H1 (cell line): Measurements from ENCODE around the gene STAG1. TPM values are rescaled to one million over a fixed set of nuclear protein-coding genes. Genes with fewer than 3 reads are reported as not detected.

ENCODE experiments used
- CTCF ChIA-PET: fragments of 300-600 bp; sonication (Branson Sonifier 250); formaldehyde crosslinking; loops from one replicate; lab custom pipeline; 2021; ENCODE audit not compliant: partially characterized antibody; lab: Charles Lee
- POLR2A ChIA-PET: fragments of 300-600 bp; sonication (Branson Sonifier 250); formaldehyde crosslinking; loops from one replicate; lab custom pipeline; 2021; ENCODE audit warnings: inconsistent platforms; ENCODE audit not compliant: partially characterized antibody; lab: Charles Lee
- DNase-seq, 2 experiments: peaks; one replicate each; pipeline versions ENCODE4 v3.0.0 to v3.0.0-alpha.2; 2010 to 2022; ENCODE audit warnings: low spot score in 2 of 2, low read depth in 1 of 2, mixed read lengths in 1 of 2
- FAIRE-seq: peaks from 2 replicates; lab custom pipeline; 2011; peaks lifted over from hg19 to GRCh38; lab: Jason Lieb, UNC
- H2AFZ ChIP-seq: 2 replicates; pipeline ENCODE4 v1.8.1; 2012; ENCODE audit warnings: low read length, inconsistent platforms
- H2AK5ac ChIP-seq: 2 replicates; pipeline ENCODE4 v1.6.1; 2013; ENCODE audit warnings: low read depth, low read length
- H2BK120ac ChIP-seq: replicated peaks from 2 replicates; pipeline ENCODE3; 2013; ENCODE audit warnings: low read depth, low read length, inconsistent platforms
- H2BK12ac ChIP-seq: 2 replicates; pipeline ENCODE4 v1.6.1; 2013; ENCODE audit warnings: low read depth, low read length
- H2BK15ac ChIP-seq: 2 replicates; pipeline ENCODE4 v1.6.1; 2013; ENCODE audit warnings: low read length
- H2BK20ac ChIP-seq: 2 replicates; pipeline ENCODE4 v1.6.1; 2013; ENCODE audit warnings: low read length
- H2BK5ac ChIP-seq: 2 replicates; pipeline ENCODE4 v1.6.1; 2013; ENCODE audit warnings: low read depth, low read length
- H3K14ac ChIP-seq: 2 replicates; pipeline ENCODE4 v1.6.1; 2013; ENCODE audit warnings: inconsistent platforms; ENCODE audit not compliant: insufficient read length
- H3K18ac ChIP-seq: 2 replicates; pipeline ENCODE4 v1.6.1; 2013; ENCODE audit warnings: low read length; ENCODE audit errors: extremely low read depth
- H3K23ac ChIP-seq: 2 replicates; pipeline ENCODE4 v1.6.1; 2013; ENCODE audit warnings: inconsistent platforms; ENCODE audit not compliant: insufficient read length
- H3K23me2 ChIP-seq: 2 replicates; pipeline ENCODE4 v1.6.1; 2013; ENCODE audit warnings: low read depth, low read length
- H3K27ac ChIP-seq: 2 replicates; pipeline ENCODE4 v1.6.1; 2011; ENCODE audit warnings: low read depth, low read length, inconsistent platforms
- H3K27me3 ChIP-seq, 4 experiments: replicated peaks in 1 of 4; 1 replicate in 1 of 4; 2 replicates in 3 of 4; pipeline versions ENCODE4 v1.6.1 to v1.8.1; 2011 to 2013; ENCODE audit warnings: low read length in 3 of 4, mild to moderate bottlenecking in 3 of 4, inconsistent platforms in 2 of 4, mixed read lengths in 2 of 4, moderate library complexity in 1 of 4; ENCODE audit not compliant: control insufficient read depth in 3 of 4, insufficient read depth in 3 of 4; ENCODE audit errors: extremely low read depth in 1 of 4
- H3K36me3 ChIP-seq, 4 experiments: 2 replicates each; pipeline versions ENCODE4 v1.6.1 to v1.8.1; 2011 to 2013; ENCODE audit warnings: mild to moderate bottlenecking in 4 of 4, low read length in 3 of 4, moderate library complexity in 2 of 4, control low read depth in 1 of 4, inconsistent platforms in 1 of 4; ENCODE audit not compliant: insufficient read depth in 4 of 4, control insufficient read depth in 2 of 4
- H3K4ac ChIP-seq: replicated peaks from 2 replicates; pipeline ENCODE3; 2013; ENCODE audit warnings: low read length, low read depth, mixed read lengths, inconsistent platforms; ENCODE audit not compliant: insufficient read length
- H3K4me1 ChIP-seq, 4 experiments: replicated peaks in 1 of 4; 1 replicate in 1 of 4; 2 replicates in 3 of 4; pipeline versions ENCODE4 v1.6.1 to v1.8.1; 2011 to 2013; ENCODE audit warnings: low read length in 3 of 4, inconsistent platforms in 2 of 4, mixed read lengths in 1 of 4; ENCODE audit not compliant: insufficient read depth in 4 of 4, control insufficient read depth in 3 of 4
- H3K4me2 ChIP-seq, 2 experiments: 2 replicates each; pipeline versions ENCODE4 v1.6.1 to v1.8.1; 2011 to 2013; ENCODE audit warnings: low read depth in 2 of 2, low read length in 2 of 2, control low read depth in 1 of 2, inconsistent platforms in 1 of 2, mild to moderate bottlenecking in 1 of 2; ENCODE audit not compliant: insufficient read depth in 1 of 2
- H3K4me3 ChIP-seq, 4 experiments: fragments of 200-600, 300-600 bp in 1 of 4; sonication (generic), shearing (Covaris generic), sonication (Bioruptor Twin) in 1 of 4; 2 replicates each; pipeline versions ENCODE4 v1.5.1 to v1.8.1; 2011 to 2016; ENCODE audit warnings: low read length in 4 of 4, low read depth in 3 of 4, control low read depth in 2 of 4, inconsistent platforms in 2 of 4, mild to moderate bottlenecking in 2 of 4, mixed read lengths in 1 of 4, moderate library complexity in 1 of 4; ENCODE audit not compliant: insufficient read depth in 2 of 4; ENCODE audit errors: extremely low read depth in 1 of 4
- H3K56ac ChIP-seq: replicated peaks from 2 replicates; pipeline ENCODE3; 2013; ENCODE audit warnings: low read depth, mild to moderate bottlenecking, mixed read lengths, low read length, inconsistent platforms; ENCODE audit not compliant: insufficient read length
- H3K79me1 ChIP-seq: 2 replicates; pipeline ENCODE4 v1.6.1; 2013; ENCODE audit warnings: low read depth, low read length, control low read depth
- H3K79me2 ChIP-seq, 2 experiments: 2 replicates each; pipeline versions ENCODE4 v1.6.1 to v1.8.1; 2012 to 2013; ENCODE audit warnings: low read length in 2 of 2, mild to moderate bottlenecking in 2 of 2, inconsistent platforms in 1 of 2; ENCODE audit not compliant: insufficient read depth in 2 of 2, control insufficient read depth in 1 of 2
- H3K9ac ChIP-seq, 4 experiments: replicated peaks in 1 of 4; 1 replicate in 1 of 4; 2 replicates in 3 of 4; pipeline versions ENCODE4 v1.6.1 to v1.8.1; 2011 to 2013; ENCODE audit warnings: low read depth in 3 of 4, low read length in 3 of 4, control low read depth in 2 of 4, mild to moderate bottlenecking in 2 of 4, moderate library complexity in 2 of 4, inconsistent platforms in 1 of 4; ENCODE audit errors: extremely low read depth in 1 of 4
- H3K9me3 ChIP-seq, 2 experiments: 2 replicates each; pipeline versions ENCODE4 v1.6.1 to v1.8.1; 2012 to 2013; ENCODE audit warnings: mild to moderate bottlenecking in 2 of 2, moderate library complexity in 2 of 2, control low read depth in 1 of 2, inconsistent platforms in 1 of 2, low read depth in 1 of 2, low read length in 1 of 2, mixed read lengths in 1 of 2; ENCODE audit not compliant: insufficient read depth in 2 of 2
- H4K20me1 ChIP-seq, 2 experiments: replicated peaks in 1 of 2; 2 replicates each; pipeline versions ENCODE3 to v1.8.1; 2011 to 2013; ENCODE audit warnings: inconsistent platforms in 2 of 2, low read length in 2 of 2, mild to moderate bottlenecking in 1 of 2; ENCODE audit not compliant: insufficient read depth in 2 of 2, control insufficient read depth in 1 of 2
- H4K5ac ChIP-seq: 2 replicates; pipeline ENCODE4 v1.6.1; 2013; ENCODE audit warnings: low read length, low read depth, mixed read lengths, inconsistent platforms; ENCODE audit not compliant: insufficient read length
- H4K8ac ChIP-seq: 2 replicates; pipeline ENCODE4 v1.8.0; 2013; ENCODE audit warnings: mild to moderate bottlenecking, moderate library complexity, low read length, inconsistent platforms; ENCODE audit not compliant: insufficient read depth; ENCODE audit errors: extremely low read depth
- H4K91ac ChIP-seq: replicated peaks from 2 replicates; pipeline ENCODE3; 2013; ENCODE audit warnings: low read length, mixed read lengths, inconsistent platforms; ENCODE audit not compliant: insufficient read length
- BACH1 ChIP-seq: IDR thresholded peaks from 2 replicates; pipeline ENCODE4 v1.6.1; 2012; ENCODE audit warnings: low read length, improper control_type of control experiment
- BRCA1 ChIP-seq: IDR thresholded peaks from 2 replicates; pipeline ENCODE4 v1.6.1; 2012; ENCODE audit warnings: low read depth, low read length, improper control_type of control experiment
- CTCF ChIP-seq, 3 experiments: IDR thresholded peaks; 1 replicate in 2 of 3; 2 replicates in 1 of 3; pipeline versions ENCODE4 v1.5.1 to v1.6.1; 2011; ENCODE audit warnings: low read length in 3 of 3, mild to moderate bottlenecking in 3 of 3, inconsistent platforms in 2 of 3, low read depth in 1 of 3, moderate library complexity in 1 of 3; ENCODE audit not compliant: insufficient read depth in 1 of 3; ENCODE audit errors: control extremely low read depth in 1 of 3
- FOSL1 ChIP-seq: IDR thresholded peaks from 2 replicates; pipeline ENCODE4 v1.6.1; 2011; ENCODE audit warnings: mild to moderate bottlenecking, low read depth, low read length, moderate library complexity; ENCODE audit not compliant: insufficient read depth
- PHF8 ChIP-seq: fragments of 200-600 bp; sonication (generic); conservative IDR thresholded peaks from 2 replicates; pipeline ENCODE4 v1.7.1; 2012; ENCODE audit warnings: low read depth, mild to moderate bottlenecking, inconsistent platforms, low read length, moderate library complexity
- POLR2A ChIP-seq, 2 experiments: IDR thresholded peaks; 1 replicate in 1 of 2; 2 replicates in 1 of 2; pipeline ENCODE4 v1.6.1; 2011; ENCODE audit warnings: low read depth in 2 of 2, low read length in 2 of 2, mild to moderate bottlenecking in 2 of 2; ENCODE audit errors: control extremely low read depth in 1 of 2
- POLR2AphosphoS5 ChIP-seq: IDR thresholded peaks from 2 replicates; pipeline ENCODE4 v1.6.1; 2011; ENCODE audit warnings: low read depth, low read length
- RNF2 ChIP-seq: fragments of 200-900, 300-1000 bp; sonication (generic); IDR thresholded peaks from 2 replicates; pipeline ENCODE4 v1.7.1; 2016; ENCODE audit warnings: borderline replicate concordance, low read depth, mild to moderate bottlenecking, antibody characterized with exemption, low read length; ENCODE audit not compliant: poor library complexity, severe bottlenecking; ENCODE audit errors: missing control alignments
- SIRT6 ChIP-seq: IDR thresholded peaks from one replicate; pipeline ENCODE4 v1.7.1; 2012; ENCODE audit warnings: low read length, inconsistent platforms
- TBP ChIP-seq: IDR thresholded peaks from 2 replicates; pipeline ENCODE4 v1.6.1; 2011; ENCODE audit warnings: low read depth, low read length, improper control_type of control experiment
- WGBS, 2 experiments: shearing (Covaris generic) in 1 of 2; methylation state at CpG; one replicate each; pipeline versions ENCODE4 v1.1.6 to v1.1.7; 2013 to 2015; ENCODE audit warnings: low lambda C conversion rate in 2 of 2, mixed read lengths in 2 of 2, inconsistent platforms in 1 of 2, low coverage in 1 of 2, missing lambda C conversion rate in 1 of 2; ENCODE audit not compliant: insufficient replicate concordance in 2 of 2, insufficient coverage in 1 of 2, insufficient read length in 1 of 2; ENCODE audit errors: extremely low coverage in 1 of 2, missing lambda C conversion rate in 1 of 2; 5-methylcytosine and 5-hydroxymethylcytosine counted together
- polyA plus RNA-seq, 7 experiments: library from polyadenylated mRNA; depleted of rRNA in 3 of 7; stranded (reverse) in 5 of 7; unstranded in 2 of 7; fragments of >200 nt in 5 of 7; fragments of 200-250 nt in 2 of 7; gene quantifications; 1 replicate in 5 of 7; 2 replicates in 1 of 7; 4 replicates in 1 of 7; pipeline versions ENCODE4 v1.2.1 to v1.2.3, GENCODE V29; 2011 to 2013; ENCODE audit warnings: missing spikeins in 2 of 7, mixed read lengths in 2 of 7
- total RNA-seq: library from RNA; stranded (reverse); fragmentation: NEBNext Ultra II Directional; extraction: Animal tissue kit (Norgen Biotek cat#: 25700); gene quantifications from 2 replicates; pipeline ENCODE4 v1.2.1, GENCODE V29; 2021

The STAG1 gene
- total and polyA plus RNA-seq, 2 of the 8 experiments (the other 6 are each of a cell fraction or from before 2014, with no cell fraction given) = 4.6 to 23.4 TPM

GRCh38 chr3:136583823-136584222 is 168.4 kb downstream of the STAG1 start:
- WGBS, 2 experiments = 87% methylated on average over 2 of the region's 2 CpGs; no CpG with 5 or more reads in 1 of the 2 experiments
- DNase-seq (no peak), FAIRE-seq (no peak)
- Histone ChIP-seq H3K9ac (no peak overlapping the region), H3K9me3 (no peaks in the 10 kb centered on the region), H3K14ac (no peak overlapping the region), H4K5ac (no peak overlapping the region), H3K27ac (no peak overlapping the region), H2BK15ac (no peak overlapping the region), H2AFZ (no peak overlapping the region), H3K4me1 (no peaks in the 10 kb centered on the region), H3K18ac (no peak overlapping the region), H4K91ac (no peak overlapping the region), H3K79me2 (no peaks in the 10 kb centered on the region), H4K8ac (no peak overlapping the region), H3K23me2 (no peaks in the 10 kb centered on the region), H3K56ac (no peak overlapping the region), H3K23ac (no peak overlapping the region), H3K27me3 (no peaks in the 10 kb centered on the region), H4K20me1 (no peaks in the 10 kb centered on the region), H2BK20ac (no peak overlapping the region), H3K4me3 (no peak overlapping the region), H2BK12ac (no peak overlapping the region), H2BK5ac (no peak overlapping the region), H2AK5ac (no peak overlapping the region), H3K36me3 (no peaks in the 10 kb centered on the region), H3K4ac (no peak overlapping the region), H3K4me2 (no peak overlapping the region), H3K79me1 (no peaks in the 10 kb centered on the region), H2BK120ac (no peak overlapping the region)
- CTCF ChIA-PET = interaction anchor here (2.0 kb wide), 1 partner anchor 169 kb away, joined by 5 read pairs; the partner anchor contains the start of gene STAG1
- POLR2A ChIA-PET = no interaction called here
- TF ChIP-seq PHF8 = no peak
- no peak for TF ChIP-seq BACH1
- no peak for TF ChIP-seq SIRT6
- no peak for TF ChIP-seq POLR2A (IDR thresholded peaks at IDR 0.05; ENCODE audit: control extremely low read depth in 1 of 2, low read depth in 2 of 2, low read length in 2 of 2)
- TF ChIP-seq BRCA1 = no peak
- no peak for TF ChIP-seq CTCF (IDR thresholded peaks at IDR 0.05; ENCODE audit: control extremely low read depth in 1 of 3, insufficient read depth in 1 of 3, low read depth in 1 of 3, low read length in 3 of 3)
- no peak for TF ChIP-seq RNF2
- no peak for TF ChIP-seq FOSL1
- TF ChIP-seq TBP = no peak
- TF ChIP-seq POLR2AphosphoS5 = no peak
